Testis (tissue), 2 donors: Measurements from ENCODE around the gene JOSD2.

Experiments used
- POLR2A ChIP-seq: fragments of 450-650 bp; IDR thresholded peaks from one replicate; pipeline ENCODE4 v1.6.1; 2017; ENCODE audit warnings: antibody characterized with exemption, mild to moderate bottlenecking, moderate library complexity
- TF ChIP-seq, protein P1 (sequence below), 3 experiments: fragments of 450-650 bp in 2 of 3; fragments of 200-600 bp in 1 of 3; sonication (generic) in 1 of 3; IDR thresholded peaks; one replicate each; pipeline ENCODE4 v1.5.1; 2016 to 2019; ENCODE audit warnings: antibody characterized with exemption in 3 of 3, mild to moderate bottlenecking in 2 of 3, moderate library complexity in 1 of 3

DNA sequence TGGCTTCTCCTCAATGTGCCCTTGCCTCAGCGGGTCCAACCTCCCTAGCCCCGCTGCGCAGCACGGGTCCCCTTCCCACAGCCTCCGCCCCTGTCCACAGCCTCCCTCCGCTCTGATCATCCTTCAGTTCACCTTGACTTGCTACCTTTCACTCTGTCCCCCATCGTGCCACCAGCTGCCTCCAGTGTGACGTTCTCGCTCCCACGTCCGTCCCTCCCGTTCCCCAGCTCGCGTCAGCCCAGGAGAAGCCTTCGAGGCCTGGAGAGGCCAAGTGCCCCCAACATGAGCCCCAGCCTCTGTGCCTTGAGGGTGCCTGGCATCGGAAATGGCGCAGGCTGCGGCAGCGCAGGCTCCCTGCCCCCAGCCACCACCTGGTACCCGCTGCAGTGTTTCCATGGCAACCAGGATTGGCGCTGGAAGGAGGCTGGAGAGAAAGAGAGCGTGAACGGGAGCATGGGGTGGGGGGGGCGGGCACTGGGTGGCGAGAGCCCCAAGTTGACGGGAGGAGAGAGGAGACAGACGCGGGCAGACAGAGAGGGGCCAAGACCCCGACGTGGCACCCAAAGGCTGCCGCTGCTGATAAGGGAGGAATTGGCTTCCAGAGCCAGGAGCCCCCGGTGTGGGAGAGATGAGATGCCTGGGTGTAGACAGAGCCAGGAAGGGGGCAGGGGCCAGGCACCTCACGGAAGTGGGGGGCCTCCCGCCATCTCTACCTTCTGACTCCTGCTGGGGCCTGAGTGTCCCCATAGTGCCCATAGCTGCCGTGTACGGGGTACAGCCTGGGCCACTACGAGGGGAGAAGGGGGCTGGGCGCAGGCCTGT, 3.6 kb upstream of the JOSD2 start:
- TF ChIP-seq POLR2A: no peak
- TF ChIP-seq, protein P1, sequence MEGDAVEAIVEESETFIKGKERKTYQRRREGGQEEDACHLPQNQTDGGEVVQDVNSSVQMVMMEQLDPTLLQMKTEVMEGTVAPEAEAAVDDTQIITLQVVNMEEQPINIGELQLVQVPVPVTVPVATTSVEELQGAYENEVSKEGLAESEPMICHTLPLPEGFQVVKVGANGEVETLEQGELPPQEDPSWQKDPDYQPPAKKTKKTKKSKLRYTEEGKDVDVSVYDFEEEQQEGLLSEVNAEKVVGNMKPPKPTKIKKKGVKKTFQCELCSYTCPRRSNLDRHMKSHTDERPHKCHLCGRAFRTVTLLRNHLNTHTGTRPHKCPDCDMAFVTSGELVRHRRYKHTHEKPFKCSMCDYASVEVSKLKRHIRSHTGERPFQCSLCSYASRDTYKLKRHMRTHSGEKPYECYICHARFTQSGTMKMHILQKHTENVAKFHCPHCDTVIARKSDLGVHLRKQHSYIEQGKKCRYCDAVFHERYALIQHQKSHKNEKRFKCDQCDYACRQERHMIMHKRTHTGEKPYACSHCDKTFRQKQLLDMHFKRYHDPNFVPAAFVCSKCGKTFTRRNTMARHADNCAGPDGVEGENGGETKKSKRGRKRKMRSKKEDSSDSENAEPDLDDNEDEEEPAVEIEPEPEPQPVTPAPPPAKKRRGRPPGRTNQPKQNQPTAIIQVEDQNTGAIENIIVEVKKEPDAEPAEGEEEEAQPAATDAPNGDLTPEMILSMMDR (IDR thresholded peaks at IDR 0.05): no peak
